GM21723 (cell line): ENCODE data around the gene PDE7B.
"Not testable (repeated sequence)": the region's sequence is repeated elsewhere in the genome, so short reads cannot be mapped to it uniquely, and the experiment has no call there.

ENCODE experiments used
- ATAC-seq: cut with Tn5 transposase; IDR thresholded peaks from one replicate; pipeline ENCODE4 v1.9.1; 2021; ENCODE audit warnings: mild to moderate bottlenecking, moderate library complexity; ENCODE audit not compliant: unreplicated experiment

Gene PDE7B

GRCh38 chr6:136094812-136095211 is 243.3 kb downstream of the PDE7B start:
- no peak for ATAC-seq

- no peak for ATAC-seq
Measured at GRCh38 chr6:136095986-136096385, 244.5 kb downstream of the PDE7B start.

GRCh38 chr6:136102991-136103688 is 251.6 kb downstream of the PDE7B start:
- ATAC-seq: no peak

GRCh38 chr6:136103763-136104311 is 252.3 kb downstream of the PDE7B start:
- ATAC-seq: no peak

GRCh38 chr6:136104556-136104955 is 253.1 kb downstream of the PDE7B start:
- ATAC-seq: no peak

GRCh38 chr6:136105797-136106196 is 254.3 kb downstream of the PDE7B start:
- ATAC-seq: not testable (repeated sequence)

- no peak for ATAC-seq
Measured at GRCh38 chr6:136108361-136108945, 257.0 kb downstream of the PDE7B start.

- ATAC-seq: no peak
Measured at GRCh38 chr6:136111831-136112230, 260.3 kb downstream of the PDE7B start.

GRCh38 chr6:136112262-136112661 is 260.8 kb downstream of the PDE7B start:
- ATAC-seq: no peak

GRCh38 chr6:136113736-136114173 is 262.3 kb downstream of the PDE7B start:
- ATAC-seq: no peak

- ATAC-seq: no peak
Measured at GRCh38 chr6:136114661-136115060, 263.2 kb downstream of the PDE7B start.

GRCh38 chr6:136115941-136116340 is 264.4 kb downstream of the PDE7B start:
- no peak for ATAC-seq

GRCh38 chr6:136117081-136117480 is 265.6 kb downstream of the PDE7B start:
- ATAC-seq: no peak

GRCh38 chr6:136118787-136119186 is 267.3 kb downstream of the PDE7B start:
- ATAC-seq: no peak

GRCh38 chr6:136123468-136123867 is 272.0 kb downstream of the PDE7B start:
- ATAC-seq: no peak

- ATAC-seq: no peak
Measured at GRCh38 chr6:136125585-136125984, 274.1 kb downstream of the PDE7B start.

GRCh38 chr6:136127873-136128272 is 276.4 kb downstream of the PDE7B start:
- no peak for ATAC-seq

GRCh38 chr6:136129365-136129764 is 277.9 kb downstream of the PDE7B start:
- no peak for ATAC-seq

GRCh38 chr6:136134268-136134667 is 282.8 kb downstream of the PDE7B start:
- no peak for ATAC-seq

- no peak for ATAC-seq
Measured at GRCh38 chr6:136134751-136135150, 283.2 kb downstream of the PDE7B start.

- ATAC-seq: no peak
Measured at GRCh38 chr6:136136274-136136673, 284.8 kb downstream of the PDE7B start.

- ATAC-seq: no peak
Measured at GRCh38 chr6:136137008-136137692, 285.6 kb downstream of the PDE7B start.
